Fibroblast of the aortic adventitia (primary cell): ENCODE data around the gene GFAP. TPM values are rescaled to one million over a fixed set of nuclear protein-coding genes. Genes with fewer than 3 reads are reported as not detected.

ENCODE experiments used
- DNase-seq: peaks from one replicate; pipeline ENCODE4 v3.0.0-alpha.2; 2010; ENCODE audit warnings: low read depth
- H3K4me3 ChIP-seq: 2 replicates; pipeline ENCODE4 v1.5.1; 2011; ENCODE audit warnings: low read depth, mild to moderate bottlenecking, control low read depth, low read length, moderate library complexity
- total RNA-seq: library from RNA; depleted of rRNA; stranded (reverse); fragments of >200 nt; gene quantifications from 2 replicates; pipeline ENCODE4 v1.2.3, GENCODE V29; 2012; ENCODE audit warnings: low replicate concordance
- TF ChIP-seq, protein P1 (sequence below): IDR thresholded peaks from 2 replicates; pipeline ENCODE4 v1.5.1; 2011; ENCODE audit warnings: mild to moderate bottlenecking, low read length, control low read depth, inconsistent platforms; ENCODE audit not compliant: insufficient read depth

Gene GFAP
- total RNA-seq, 1 donor = not detected

DNA sequence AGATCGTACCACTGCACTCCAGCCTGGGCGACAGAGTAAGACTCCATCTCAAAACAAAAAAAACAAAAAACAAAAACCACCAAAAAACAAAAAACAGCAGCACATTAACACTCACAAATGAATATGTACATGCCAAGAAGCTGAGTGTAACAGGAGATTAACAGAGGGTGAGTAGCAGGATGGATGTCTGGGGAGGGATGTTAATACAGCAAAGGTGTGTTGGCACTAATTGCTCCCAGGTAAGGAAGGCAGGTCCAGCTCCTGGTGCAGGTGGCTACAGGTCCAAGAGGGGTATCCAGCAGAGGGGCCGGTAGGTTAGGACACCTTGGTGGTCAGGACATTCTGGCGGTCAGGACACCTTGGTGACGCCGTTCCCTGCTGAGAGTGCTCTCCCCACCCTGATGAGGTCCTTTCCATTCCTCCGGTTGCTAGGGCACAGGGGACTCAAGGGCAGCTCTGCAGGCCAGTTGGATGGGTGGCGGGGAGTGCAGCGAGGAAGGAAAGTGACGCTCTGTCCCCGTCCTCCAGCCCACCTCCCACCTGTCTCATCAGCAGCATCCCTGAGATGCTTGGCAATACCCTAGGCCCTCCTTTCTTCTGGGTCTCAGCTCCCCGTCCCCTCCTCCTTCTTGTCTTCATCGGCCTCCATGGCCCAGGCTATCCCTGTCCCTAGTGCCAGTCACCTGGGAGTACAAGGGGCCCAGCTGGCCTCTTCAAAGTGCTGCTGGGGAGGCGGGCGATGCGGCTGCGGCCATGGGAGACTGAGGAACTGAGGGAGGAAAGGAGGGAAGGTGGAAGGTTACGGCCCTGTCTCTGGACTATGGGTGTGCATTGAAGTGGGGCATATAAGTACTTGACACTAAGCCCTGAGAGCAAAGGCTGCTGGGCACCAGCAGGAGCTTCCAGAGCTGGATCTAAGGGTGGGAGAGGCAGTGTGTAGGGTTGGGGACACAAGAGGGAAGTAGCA lies 10.7 kb upstream of the GFAP start:
- TF ChIP-seq, protein P1, sequence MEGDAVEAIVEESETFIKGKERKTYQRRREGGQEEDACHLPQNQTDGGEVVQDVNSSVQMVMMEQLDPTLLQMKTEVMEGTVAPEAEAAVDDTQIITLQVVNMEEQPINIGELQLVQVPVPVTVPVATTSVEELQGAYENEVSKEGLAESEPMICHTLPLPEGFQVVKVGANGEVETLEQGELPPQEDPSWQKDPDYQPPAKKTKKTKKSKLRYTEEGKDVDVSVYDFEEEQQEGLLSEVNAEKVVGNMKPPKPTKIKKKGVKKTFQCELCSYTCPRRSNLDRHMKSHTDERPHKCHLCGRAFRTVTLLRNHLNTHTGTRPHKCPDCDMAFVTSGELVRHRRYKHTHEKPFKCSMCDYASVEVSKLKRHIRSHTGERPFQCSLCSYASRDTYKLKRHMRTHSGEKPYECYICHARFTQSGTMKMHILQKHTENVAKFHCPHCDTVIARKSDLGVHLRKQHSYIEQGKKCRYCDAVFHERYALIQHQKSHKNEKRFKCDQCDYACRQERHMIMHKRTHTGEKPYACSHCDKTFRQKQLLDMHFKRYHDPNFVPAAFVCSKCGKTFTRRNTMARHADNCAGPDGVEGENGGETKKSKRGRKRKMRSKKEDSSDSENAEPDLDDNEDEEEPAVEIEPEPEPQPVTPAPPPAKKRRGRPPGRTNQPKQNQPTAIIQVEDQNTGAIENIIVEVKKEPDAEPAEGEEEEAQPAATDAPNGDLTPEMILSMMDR = no peak
- no peak for DNase-seq
- H3K4me3 ChIP-seq = no peak overlapping the region

DNA sequence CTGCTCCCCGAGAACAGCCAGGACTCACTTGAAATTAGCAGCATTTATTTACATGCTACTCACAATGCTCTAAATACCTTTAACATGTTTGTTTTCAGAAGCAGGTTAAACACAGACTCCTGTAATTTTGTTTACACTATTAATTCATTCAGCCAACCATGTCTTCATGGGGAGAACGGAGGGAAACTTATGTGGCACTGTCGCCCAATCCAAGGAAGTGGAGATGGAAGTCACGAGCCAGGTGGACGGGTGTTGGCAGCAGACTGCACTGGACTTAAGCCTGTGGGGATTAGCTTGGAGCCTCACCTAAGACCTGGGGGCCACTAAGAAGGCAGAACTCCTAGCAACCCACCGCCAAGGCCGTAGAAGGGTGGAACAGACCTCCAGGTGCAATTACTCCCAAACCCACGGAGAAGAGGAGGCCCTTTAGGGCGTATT lies 8.8 kb upstream of the GFAP start:
- no peak overlapping the region for H3K4me3 ChIP-seq
- TF ChIP-seq, protein P1 = no peak
- no peak for DNase-seq

DNA sequence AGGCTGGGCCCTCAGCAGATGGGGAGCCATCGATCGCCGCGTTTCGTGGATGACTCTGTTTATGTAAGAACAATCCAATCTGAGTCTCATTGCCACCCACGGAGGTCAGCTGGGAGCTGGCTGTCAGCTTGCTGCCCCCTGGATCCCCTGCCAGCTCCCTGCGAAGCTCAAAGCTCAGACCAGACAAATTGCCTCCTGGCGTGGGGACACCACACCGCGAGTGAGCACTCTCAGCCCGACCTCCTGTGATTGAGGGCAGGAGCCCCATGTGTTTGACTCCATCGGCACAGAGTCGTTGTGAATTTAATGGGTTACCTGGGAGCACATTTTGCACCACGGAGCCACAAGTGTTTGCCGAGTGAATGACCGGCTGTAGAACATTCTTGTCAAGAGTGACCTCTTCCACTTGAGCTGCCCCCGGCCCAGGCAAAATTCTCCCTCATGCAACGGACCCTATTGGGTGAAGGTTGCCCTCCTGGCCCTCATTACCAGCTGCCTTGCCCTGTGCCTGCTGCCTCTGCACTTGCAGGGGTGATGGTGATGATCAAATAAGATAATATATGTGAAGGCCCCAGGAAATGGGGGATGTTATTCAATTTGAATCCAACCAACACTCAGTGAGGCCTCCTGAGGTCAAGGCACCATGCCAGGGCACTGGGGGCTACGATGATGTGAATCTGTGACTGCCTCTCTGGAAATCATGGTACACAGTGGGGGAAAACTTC lies 7.6 kb upstream of the GFAP start:
- DNase-seq = no peak
- TF ChIP-seq, protein P1 = no peak
- no peak overlapping the region for H3K4me3 ChIP-seq

DNA sequence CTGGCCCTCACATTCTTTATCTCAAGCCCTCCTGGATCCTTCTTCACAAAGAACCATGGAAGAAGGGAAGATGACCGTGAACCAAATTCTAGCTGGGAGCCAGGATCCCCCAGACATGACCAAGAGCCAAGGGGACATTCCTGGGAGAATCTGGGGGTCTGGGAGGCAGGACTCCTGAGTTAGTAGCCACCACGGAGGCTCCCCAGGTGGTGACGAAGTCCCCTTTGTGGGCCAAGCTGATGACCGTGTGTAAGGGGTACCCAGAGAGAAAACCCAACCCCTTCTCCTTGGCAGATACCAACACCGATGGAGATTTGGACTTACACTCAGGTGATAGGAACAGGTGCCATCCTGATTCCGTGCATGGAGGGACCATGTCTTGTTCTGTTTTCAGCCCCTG lies 6.8 kb upstream of the GFAP start:
- no peak for DNase-seq
- no peak overlapping the region for H3K4me3 ChIP-seq
- TF ChIP-seq, protein P1 = no peak

DNA sequence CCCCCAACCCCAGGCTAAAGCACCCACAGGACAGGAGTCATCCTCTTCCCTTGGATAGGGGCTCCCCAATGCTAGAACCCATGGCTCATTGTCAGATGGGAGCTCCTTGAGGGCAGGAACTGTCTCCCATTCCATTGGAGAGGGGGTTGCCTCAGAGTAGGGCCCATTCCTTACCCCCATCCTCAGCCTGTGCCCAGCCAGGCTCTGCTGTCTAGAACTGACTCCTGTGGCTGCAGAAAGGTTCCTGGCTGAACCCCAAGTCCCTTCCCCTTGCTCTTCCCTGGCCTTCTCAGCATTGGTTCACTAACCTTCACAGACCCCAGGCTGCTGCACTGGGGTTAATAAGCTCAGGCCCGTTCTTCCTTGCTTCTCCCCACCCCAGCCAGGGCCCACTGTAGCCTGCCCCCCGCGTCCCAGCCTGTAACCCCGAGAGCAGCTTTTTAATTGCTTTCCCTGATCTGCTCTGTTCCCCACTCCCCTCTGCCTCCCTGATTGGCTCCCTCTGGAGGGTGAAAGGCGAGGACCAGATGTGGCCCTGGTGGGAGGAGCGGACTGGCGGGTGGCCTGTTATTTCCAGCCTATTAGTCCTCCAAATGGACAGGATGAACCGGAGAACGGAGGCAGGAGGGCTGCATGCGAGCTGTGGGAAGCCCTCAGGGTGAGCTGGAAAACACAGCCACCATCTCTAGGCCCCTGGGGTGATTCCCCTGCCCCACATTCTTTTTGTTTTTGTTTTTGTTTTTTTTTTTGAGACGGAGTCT lies 6.0 kb upstream of the GFAP start:
- no peak for DNase-seq
- TF ChIP-seq, protein P1 = no peak
- H3K4me3 ChIP-seq = no peak overlapping the region

DNA sequence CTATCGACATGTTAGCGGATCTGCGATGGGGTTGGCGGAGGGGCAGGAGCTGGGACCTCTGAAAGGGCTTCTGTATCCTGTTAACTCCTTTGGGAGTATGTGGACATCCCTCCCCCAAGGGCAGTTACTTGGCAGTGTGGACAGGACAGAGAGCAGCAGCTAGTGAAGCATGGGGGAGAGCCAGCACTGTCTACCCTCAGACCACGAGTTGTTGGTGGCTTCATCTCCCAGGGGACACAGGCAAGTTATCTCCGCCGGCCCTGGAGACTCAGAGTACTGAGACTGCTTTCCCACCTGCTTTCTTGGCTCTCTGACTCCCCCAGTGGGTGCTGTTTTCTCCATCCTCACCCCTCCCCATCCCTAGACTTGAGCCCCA lies 5.3 kb upstream of the GFAP start:
- TF ChIP-seq, protein P1 = no peak
- no peak for DNase-seq
- H3K4me3 ChIP-seq = no peak overlapping the region
